Limb (tissue), 2 donors: ENCODE results near the gene MEF2B.
A peak's percentile ranks its signal among the peaks of the same experiment; 100 is the strongest.
"Not testable (repeated sequence)": the region's sequence is repeated elsewhere in the genome, so short reads cannot be mapped to it uniquely, and the experiment has no call there.

Experiments used
- DNase-seq, 2 donors: peaks; one replicate each; pipeline ENCODE4 v3.0.0-alpha.2; 2016; ENCODE audit errors: extremely low spot score in 2 of 2

Gene MEF2B

DNA sequence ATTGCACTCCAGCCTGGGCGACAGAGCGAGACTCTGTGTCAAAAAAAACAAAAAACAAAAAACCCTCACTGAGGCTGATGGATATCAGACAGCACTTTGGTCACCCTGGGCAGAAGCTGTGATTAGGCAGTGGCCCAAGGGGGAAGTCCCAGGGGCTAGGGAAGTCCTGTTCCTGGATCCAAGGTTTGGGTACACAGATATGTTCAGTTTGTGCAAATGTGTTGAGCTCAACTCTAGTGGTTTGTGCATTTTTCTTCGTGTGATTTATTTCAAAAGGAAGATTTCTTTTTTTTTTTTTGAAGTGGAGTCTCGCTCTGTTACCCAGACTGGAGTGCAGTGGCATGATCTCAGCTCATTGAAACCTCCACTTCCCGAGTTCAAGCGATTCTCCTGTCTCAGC, 12.3 kb downstream of the MEF2B start:
- no peak for DNase-seq

GRCh38 chr19:19155495-19156219, 14.4 kb downstream of the MEF2B start:
- DNase-seq: no peak

GRCh38 chr19:19154768-19155494, 15.1 kb downstream of the MEF2B start:
- no peak for DNase-seq

- no peak for DNase-seq
Measured at GRCh38 chr19:19152668-19153384, 17.2 kb downstream of the MEF2B start.

GRCh38 chr19:19151418-19151817, 18.6 kb downstream of the MEF2B start:
- DNase-seq: no peak

DNA sequence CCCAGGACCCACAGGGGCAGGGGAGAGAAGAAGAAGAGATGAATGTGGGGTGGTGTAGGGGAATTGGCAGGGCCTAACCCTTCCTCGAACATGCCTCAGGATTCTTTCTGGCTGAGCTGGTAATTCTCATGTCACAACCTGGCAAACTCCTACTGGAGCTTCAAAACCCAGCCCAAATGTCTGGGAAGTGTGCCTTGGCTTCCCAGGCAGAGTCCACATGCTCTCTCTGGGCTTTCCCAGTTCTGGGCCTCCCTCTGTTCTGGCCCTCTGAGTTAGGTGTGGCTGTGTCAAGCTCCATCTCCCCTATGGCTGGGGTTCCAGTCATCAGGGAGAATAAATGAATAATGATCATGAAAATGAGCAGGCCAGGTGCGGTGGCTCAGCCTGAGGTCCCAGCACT, 20.6 kb downstream of the MEF2B start:
- no peak for DNase-seq

- DNase-seq: not testable (repeated sequence)
Measured at GRCh38 chr19:19148504-19148903, 21.6 kb downstream of the MEF2B start.

DNA sequence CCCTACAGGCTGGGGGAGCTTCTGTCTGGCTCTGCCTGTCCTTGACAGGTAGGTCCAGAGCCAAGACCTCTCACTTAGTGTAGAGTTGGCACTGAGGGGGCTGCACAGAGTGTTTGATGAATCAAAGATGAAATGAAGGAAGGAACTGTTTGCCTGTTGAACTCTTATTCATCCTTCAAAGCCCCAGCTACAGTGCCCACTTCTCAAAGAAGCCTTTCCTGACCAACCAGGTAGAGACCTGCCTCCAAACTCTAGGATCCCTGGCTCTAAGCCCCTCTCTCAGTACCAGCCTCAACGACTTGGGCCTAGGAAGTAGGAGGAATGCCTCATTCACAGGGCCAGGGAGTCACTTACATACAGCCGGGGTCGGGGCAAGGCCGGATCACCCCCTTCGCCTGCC, 22.7 kb downstream of the MEF2B start:
- DNase-seq: no peak

DNA sequence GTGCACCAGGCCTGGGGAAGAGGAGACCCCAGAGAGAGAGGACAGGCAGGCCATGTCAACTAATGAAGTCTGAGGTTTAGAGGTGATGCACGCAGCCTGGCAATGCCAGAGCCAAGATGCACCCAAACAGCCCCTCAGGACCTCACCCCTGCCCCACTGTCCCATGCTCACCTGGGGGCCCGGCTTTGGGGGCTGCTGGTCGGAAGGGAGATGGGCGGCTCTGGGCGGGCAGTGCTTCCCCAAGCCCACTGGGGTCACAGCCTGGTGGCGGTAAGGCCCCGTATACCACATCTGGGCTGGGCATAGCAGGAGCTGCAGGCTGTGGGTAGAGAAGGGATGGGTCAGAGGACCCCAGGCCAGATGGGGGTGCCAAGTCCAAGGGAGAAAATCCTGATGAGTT, 23.2 kb downstream of the MEF2B start:
- no peak for DNase-seq

DNA sequence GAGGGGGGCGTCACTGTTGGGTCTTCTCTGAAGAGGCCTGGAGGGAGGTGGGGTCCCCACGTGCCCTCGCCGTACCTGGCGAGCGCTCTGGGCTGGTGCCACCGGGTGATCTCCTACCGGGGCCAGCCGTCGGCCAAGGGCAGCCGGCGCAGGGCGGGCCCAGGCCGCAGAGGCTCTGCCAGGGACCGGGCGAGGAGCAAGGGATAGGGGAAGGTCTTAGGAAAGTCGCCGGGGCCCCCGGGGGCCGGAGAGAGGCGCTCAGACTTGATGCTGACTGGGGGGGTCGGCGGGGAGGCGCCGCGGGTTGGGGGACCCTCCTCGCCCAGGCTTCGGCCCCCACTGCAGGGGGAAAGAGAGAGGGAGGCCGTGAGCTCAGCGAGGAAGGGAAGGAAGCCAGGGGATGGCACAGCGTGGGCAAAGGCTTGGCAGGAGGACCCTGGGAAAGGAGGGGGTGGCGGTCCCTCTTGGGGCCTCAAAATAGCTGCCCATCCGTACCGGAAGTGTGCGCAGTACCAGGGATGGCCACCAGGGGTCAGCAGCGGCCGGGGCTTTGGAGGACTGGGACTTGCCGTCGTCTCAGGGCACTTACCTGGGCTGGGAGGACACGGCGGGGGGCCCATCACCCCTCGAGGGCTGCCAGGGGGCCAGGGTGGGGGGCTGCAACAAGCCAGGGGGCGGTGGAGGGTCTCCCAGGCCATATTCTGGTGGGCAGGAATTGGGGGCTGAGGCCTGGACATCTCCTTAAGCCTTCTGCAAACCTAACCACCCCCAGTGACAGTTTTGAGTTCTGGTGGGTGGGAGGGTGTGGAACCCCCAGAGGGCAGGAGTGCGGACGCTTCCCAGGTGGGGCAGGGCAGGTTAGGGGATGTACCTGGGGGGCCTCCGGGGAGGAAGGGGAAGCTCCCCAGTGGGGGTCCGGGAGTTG, 24.1 kb downstream of the MEF2B start:
- DNase-seq: peak; percentile 34 to 93

DNA sequence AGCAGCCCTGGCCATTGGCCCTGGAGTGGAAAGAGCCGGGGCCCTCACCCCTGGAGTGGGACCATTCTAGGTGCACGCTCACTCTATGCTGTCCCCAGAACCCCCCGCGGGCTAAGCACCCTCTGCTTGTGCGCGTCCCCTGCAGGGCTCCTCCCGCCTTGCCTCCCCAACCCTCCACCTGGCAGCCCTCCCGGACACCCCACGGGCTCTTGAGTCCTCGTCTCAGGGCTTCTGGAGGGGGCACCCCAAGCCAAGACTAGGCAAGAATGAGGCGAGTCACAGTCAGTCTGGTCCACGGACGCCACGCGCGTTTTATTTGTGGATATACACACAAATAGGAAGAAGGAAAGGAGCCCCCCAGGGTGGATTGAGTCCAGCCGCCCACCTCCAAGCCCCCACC, 24.8 kb downstream of the MEF2B start:
- no peak for DNase-seq

DNA sequence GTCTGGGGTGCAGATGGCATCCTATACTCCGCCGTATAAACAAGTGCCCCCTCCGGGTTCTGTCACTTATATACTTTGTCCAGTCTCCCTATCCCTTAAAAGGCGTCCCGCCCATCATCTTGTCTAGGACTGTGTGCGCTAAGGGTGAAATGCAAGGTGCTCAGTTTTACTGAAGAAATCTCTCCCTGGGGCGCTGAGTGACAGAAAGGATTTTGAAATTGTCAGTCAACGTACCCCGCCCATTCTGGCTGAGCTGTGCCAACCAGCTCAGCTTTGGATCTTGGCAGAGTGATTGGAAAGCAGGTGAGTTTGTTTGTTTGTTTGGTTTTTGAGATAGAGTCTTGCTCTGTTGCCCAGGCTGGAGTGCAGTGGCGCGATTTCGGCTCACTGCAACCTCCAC, 27.7 kb downstream of the MEF2B start:
- DNase-seq: no peak

- no peak for DNase-seq
Measured at GRCh38 chr19:19140476-19140875, 29.6 kb downstream of the MEF2B start.

DNA sequence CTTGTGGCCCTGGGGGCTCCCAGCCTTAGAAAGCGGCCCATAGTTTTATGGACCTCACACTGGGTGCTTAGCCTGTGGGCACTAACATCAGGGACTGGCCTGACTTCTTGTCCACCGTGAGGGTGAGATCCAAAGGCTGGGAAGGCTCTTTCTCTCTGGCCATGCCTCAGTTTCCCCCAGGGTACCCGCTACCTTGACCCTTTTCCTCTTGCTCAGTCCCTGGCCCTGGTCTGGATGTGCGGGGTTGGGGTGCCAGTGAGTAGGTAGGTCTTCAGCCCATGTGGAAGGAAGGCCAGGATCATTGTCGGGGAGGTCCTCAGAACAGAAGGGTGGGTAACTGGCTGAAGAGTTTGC, 30.2 kb downstream of the MEF2B start:
- no peak for DNase-seq

DNA sequence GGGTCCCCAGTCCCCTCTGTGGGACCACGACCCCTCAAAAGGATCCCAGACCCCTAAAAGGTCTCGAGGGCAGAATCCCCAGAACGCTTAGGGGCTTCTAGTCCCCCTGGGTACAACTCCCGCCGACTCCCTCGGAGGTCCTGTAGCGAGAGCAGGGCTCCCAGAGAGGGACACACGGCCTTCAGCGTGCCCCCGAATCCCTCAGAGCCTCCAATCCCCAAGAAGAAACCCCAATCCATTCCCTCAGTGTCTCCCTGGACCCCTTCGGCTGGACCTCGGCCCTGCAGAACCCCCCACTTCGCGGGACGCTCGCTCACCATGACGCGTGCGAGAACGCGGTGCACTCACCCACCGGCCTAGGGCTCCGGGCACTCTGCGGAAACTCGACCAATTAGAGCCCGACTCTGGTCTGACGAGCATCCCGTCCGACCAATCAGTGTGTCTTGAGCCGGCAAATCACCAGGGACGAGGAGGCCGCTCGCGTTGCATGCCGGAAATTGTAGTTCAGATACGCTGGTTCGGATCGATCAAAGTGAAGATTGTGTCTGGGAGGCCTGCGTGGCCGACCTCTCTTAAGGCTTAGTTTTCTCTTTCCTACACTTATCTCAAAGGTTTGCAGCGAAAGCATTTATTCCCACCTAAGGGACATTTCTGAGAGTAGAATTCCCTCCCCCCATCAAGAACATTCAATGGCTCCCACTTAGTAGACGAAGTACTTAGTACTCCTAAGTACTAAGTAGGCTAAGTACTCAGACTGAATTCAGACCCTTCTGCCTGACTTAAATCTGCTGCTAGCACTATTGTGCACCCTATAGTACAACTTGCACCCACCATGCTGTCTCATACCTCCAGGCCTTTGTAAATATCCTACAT, 31.7 kb downstream of the MEF2B start, which contains the start of gene TMEM161A:
Gene TMEM161A, minus strand, starts transcription at position 370 of the 873 bp plus-strand sequence. Its CDS starts 50 bp downstream, at position 320.
- peak; percentile 96 to 97 for DNase-seq

DNA sequence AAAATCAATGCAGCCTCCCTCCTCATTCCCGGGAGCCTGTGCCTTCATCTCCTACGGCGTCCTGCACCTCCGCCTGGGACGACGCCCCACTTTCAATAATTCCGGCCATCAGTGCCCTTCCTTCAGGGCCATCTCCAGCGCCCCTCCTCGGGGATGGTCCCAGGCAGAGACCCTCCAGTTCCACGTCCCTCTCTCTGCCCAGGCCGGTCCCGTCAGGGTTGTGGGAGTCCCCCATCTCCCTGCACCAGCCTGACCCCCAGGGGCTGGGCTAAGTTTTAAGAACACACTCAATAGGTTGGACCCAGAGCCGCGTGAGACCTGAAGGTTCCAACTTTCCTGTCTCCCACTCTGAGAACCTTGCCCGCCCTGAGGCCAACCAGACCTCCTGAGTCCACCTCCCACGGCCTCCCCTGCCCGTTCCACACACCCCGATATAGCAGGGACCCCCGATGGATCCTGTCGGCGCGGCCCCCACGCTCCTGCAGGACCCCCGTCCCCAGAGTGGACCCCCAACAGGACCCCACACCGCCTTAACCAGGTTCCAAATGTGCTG, 32.4 kb downstream of the MEF2B start:
- DNase-seq: no peak

DNA sequence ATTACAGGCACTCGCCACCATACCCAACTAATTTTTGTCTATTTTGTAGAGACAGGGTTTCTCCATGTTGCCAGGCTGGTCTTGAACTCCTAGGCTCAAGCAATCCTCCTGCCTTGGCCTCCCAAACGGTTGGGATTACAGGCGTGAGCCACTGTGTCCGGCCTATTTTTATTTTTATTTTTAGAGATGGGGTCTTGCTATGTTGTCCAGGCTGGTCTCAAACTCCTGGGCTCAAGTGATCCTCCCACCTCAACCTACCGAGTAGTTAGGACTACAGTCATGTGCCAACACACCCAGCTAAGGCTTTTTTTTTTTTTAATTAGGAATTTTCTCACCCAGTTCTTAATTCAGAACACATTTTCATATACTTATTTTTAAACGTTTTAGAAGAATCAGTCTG, 34.4 kb downstream of the MEF2B start:
- not testable (repeated sequence) for DNase-seq

GRCh38 chr19:19134687-19135158, 35.3 kb downstream of the MEF2B start:
- peak in 1 of 2 donors; percentile 21 for DNase-seq

- DNase-seq: no peak
Measured at GRCh38 chr19:19133985-19134384, 36.1 kb downstream of the MEF2B start.

- DNase-seq: no peak
Measured at GRCh38 chr19:19132912-19133311, 37.2 kb downstream of the MEF2B start.
